ENCODE measurements around the gene FBXO46.

DNA sequence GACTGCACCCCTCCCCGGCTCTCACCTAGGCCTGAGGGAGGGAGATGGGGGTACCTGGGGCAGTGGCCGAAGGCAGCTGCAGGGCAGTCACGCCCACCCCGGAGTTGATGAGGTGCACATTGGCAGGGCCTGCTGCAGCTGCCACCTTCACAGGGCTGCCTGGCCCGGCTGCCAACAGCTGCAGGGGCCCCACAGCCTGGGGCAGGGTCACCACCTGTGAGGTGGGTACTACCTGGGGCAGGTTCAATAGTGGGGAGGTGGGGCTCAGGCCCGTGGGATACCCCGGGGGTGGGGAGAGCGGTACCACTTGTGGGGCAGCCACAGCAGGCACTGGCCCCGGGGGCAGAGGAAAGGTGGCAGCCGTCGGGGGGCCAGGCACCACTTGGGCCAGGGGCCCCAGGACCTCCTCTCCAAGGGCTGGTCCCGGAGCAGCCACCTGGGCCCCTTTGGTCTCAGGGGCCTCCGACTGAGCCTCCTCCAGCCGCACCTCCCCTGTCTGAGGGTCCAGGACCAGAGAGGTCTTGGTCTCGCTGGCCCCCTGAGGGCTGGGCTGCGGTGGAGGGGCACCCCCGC lies 35.7 kb upstream of the FBXO46 start:
- TF ChIP-seq EZH2 (IDR thresholded peaks at IDR 0.05; ENCODE audit: borderline replicate concordance, insufficient read depth, low read depth, low read length, poor library complexity, severe bottlenecking) = no peak
- TF ChIP-seq, protein P1, sequence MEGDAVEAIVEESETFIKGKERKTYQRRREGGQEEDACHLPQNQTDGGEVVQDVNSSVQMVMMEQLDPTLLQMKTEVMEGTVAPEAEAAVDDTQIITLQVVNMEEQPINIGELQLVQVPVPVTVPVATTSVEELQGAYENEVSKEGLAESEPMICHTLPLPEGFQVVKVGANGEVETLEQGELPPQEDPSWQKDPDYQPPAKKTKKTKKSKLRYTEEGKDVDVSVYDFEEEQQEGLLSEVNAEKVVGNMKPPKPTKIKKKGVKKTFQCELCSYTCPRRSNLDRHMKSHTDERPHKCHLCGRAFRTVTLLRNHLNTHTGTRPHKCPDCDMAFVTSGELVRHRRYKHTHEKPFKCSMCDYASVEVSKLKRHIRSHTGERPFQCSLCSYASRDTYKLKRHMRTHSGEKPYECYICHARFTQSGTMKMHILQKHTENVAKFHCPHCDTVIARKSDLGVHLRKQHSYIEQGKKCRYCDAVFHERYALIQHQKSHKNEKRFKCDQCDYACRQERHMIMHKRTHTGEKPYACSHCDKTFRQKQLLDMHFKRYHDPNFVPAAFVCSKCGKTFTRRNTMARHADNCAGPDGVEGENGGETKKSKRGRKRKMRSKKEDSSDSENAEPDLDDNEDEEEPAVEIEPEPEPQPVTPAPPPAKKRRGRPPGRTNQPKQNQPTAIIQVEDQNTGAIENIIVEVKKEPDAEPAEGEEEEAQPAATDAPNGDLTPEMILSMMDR (IDR thresholded peaks at IDR 0.05) = no peak
